Testis (tissue), 2 donors: Measurements from ENCODE around the gene LONRF2.
A peak's percentile ranks its signal among the peaks of the same experiment; 100 is the strongest.

Experiments
- POLR2A ChIP-seq: fragments of 450-650 bp; IDR thresholded peaks from one replicate; pipeline ENCODE4 v1.6.1; 2017; ENCODE audit warnings: antibody characterized with exemption, mild to moderate bottlenecking, moderate library complexity
- TF ChIP-seq, protein P1 (sequence below), 3 experiments: fragments of 450-650 bp in 2 of 3; fragments of 200-600 bp in 1 of 3; sonication (generic) in 1 of 3; IDR thresholded peaks; one replicate each; pipeline ENCODE4 v1.5.1; 2016 to 2019; ENCODE audit warnings: antibody characterized with exemption in 3 of 3, mild to moderate bottlenecking in 2 of 3, moderate library complexity in 1 of 3

DNA sequence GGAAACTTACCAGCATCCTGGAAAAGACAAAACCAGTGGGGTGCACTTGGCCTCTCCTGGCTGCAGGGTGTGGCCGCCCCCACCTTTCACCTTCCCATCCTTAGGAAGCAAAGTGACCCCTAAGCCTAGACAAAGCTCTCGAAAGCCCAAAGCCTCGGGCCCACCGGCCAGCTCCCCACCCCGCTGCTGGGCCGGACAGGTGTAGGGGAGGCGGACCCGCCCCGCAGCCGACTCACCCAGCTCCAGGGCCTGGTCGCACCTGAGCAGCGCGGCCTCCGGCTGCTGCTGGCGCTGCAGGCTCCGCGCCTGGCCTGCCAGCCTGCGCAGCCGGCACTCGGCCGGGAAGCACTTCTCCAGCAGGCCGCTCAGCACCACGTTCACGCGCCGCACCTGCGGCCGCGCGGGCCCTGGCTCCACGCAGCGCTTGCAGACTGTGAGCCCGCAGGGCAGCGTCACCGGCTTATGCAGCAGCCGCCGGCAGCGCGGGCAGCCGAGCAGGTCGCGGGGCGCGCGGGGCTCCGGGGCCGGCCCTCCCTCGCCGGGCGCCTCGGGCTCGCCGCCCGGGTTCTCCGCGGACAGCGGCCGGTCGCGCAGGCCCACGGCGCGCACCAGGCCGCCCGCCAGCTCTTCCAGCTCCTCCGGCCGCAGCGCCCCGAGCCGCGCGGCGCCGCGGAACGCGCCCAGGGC is 979 bp downstream of the LONRF2 start:
- TF ChIP-seq POLR2A, result no peak
- TF ChIP-seq, protein P1, sequence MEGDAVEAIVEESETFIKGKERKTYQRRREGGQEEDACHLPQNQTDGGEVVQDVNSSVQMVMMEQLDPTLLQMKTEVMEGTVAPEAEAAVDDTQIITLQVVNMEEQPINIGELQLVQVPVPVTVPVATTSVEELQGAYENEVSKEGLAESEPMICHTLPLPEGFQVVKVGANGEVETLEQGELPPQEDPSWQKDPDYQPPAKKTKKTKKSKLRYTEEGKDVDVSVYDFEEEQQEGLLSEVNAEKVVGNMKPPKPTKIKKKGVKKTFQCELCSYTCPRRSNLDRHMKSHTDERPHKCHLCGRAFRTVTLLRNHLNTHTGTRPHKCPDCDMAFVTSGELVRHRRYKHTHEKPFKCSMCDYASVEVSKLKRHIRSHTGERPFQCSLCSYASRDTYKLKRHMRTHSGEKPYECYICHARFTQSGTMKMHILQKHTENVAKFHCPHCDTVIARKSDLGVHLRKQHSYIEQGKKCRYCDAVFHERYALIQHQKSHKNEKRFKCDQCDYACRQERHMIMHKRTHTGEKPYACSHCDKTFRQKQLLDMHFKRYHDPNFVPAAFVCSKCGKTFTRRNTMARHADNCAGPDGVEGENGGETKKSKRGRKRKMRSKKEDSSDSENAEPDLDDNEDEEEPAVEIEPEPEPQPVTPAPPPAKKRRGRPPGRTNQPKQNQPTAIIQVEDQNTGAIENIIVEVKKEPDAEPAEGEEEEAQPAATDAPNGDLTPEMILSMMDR (IDR thresholded peaks at IDR 0.05), result peak in 2 of 3 experiments; percentile 15 to 28
